CD4-positive, alpha-beta T cell treated with Interleukin-17A for 4 hours (primary cell): Measurements from ENCODE around the gene DTNBP1.

ENCODE experiments used
- DNase-seq: peaks from one replicate; pipeline ENCODE4 v3.0.0-alpha.2; 2020; ENCODE audit warnings: mixed read lengths

Gene DTNBP1

DNA sequence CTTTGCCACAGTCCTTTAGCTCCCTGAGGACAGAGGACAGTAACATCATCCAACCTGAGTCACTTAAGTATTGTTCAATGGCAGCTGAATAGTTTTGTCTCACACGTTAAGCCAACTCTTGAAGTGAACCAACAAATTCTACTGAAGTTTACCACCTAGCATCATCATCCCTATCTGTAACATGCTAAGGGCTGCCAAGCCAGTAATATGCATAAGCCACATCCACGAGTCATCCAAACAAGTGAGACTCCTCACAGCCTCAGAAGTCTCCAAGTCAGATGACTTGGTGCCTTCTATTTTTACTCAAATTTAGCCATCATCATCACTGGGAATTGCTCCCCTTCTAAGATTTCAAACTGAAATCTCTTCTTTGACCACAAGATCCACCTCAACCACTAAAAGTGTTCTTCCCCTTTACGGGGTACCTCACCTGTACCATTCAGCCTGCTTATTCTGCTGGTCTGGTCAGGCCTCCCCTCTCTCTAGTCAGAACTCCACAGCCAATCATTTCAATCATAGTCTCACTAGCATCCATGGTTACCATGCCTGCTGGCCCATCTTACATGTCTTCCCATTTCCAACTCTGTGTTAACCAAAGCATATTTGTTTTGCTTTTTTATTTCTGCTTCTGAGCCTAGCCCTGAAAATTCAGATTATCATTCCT lies 73.7 kb downstream of the DTNBP1 start:
- DNase-seq, result no peak

DNA sequence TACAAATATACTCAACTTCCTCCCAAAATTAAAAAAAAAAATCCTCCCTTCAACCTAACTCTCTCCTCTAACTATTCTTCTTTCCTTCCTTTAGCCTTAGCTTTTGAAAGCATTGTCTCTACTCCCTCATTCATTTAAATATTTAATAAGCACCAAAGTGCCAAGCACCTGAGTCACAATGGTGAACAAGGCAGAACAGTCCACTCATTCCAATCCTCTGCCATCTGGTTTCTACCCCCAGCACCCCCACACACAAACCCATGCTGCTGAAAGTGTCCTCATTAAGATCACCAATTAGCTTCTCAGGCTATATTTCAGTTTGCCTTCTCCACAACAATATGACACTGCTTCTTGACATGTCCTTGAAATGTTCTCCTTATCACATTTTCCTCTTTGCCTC lies 76.3 kb downstream of the DTNBP1 start:
- no peak for DNase-seq

DNA sequence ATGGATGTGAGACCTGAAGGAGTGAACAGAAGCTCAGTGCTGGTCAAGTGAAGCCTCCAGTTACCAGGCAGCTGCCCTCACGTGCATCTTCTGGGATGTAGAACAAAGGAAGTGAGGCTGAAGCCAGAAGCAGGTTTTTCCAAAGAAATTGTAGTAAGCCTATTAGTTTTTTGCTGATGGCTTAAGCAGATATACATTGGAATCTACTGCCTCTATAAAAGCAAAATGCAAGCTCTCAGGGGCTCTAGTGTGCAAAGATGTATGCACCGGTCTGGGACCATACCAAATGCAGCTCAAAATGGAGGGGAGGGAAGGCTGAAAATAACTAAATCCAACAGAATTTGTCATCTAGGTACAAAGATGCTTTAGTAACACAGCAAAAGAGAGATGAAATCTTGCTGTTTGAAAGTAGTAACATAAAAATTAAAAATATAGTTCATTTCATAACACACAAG lies 77.0 kb downstream of the DTNBP1 start:
- no peak for DNase-seq

DNA sequence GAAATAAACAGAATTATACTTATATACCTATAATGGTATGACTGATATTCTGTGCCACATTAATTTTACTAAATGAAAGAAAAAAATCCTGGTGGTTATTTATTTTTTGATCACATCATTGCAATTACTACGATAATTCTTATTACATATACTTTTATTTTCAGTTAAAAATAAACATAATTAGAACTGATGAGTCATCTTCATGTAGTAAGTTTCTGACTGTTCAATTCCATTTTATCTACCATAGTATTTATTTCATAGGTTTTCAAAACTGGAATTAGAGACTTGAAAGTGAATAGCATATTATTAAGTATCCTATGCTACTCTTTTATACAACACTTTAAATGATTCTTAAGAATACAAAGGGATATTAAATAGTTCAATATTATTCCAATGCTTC lies 80.3 kb downstream of the DTNBP1 start:
- no peak for DNase-seq

DNA sequence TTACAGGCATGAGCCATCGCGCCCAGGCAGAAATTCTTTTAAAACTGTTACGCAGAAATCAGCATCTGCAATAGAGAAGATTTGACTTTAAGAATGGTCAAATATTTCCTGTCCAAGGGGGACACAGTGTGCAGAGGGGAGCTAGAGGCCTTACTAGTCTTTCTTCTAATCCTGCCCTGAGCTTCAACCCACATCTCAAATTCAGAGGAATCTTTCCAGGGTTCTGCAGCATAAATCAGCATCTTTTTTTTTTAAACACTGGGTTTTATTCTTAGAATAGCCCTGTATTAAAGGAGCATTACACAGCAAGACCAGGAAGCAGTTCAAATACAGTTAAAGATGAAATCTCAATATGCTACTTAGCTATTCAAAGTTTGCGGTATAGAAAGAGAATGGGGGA lies 81.1 kb downstream of the DTNBP1 start:
- no peak for DNase-seq

DNA sequence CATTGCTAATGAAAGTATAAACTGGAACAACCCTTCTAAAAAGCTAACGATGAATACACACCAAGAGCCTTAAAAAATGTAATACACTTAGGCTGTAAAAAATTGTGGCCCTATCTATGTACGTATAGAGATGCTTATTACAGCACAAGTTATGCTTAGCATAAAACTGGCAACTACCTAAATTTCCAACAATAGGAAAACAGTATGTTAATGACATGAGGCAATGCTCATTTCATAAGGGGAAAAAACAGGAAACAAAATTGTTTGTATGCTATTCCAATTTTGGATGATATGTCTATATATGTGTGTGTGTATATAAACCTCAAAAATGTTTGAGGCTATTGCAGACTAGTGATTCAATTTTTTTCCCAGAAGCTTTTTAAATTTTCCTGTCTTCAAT lies 82.5 kb downstream of the DTNBP1 start:
- no peak for DNase-seq

DNA sequence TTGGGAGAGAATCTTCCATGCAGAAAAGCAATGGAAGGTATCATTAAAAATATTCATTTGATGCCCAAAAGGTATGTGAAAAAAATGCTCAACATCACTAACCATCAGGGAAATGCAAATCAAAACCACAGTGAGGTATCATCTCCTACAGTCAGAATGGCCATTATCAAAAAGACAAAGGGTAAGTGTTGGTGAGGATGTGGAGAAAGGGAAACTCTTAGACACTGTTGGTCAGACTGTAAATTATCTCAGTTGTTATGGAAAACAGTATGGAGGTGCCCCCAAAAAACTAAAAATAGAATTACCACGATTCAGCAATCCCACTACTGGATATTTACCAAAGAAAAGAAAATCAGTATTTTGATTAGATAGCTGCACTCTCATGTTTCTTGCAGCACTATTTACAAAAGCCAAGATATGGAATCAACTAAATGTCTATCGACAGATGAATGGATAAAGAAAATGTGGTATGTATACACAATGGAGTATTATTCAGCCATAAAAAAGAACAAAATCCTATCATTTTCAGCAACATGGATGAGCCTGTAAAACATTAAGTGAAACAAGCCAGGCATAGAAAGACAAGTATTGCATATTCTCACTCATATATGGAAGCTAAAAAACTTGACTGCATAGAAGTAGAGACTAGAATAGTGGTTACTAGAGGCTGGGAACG lies 84.0 kb downstream of the DTNBP1 start:
- DNase-seq, result no peak

DNA sequence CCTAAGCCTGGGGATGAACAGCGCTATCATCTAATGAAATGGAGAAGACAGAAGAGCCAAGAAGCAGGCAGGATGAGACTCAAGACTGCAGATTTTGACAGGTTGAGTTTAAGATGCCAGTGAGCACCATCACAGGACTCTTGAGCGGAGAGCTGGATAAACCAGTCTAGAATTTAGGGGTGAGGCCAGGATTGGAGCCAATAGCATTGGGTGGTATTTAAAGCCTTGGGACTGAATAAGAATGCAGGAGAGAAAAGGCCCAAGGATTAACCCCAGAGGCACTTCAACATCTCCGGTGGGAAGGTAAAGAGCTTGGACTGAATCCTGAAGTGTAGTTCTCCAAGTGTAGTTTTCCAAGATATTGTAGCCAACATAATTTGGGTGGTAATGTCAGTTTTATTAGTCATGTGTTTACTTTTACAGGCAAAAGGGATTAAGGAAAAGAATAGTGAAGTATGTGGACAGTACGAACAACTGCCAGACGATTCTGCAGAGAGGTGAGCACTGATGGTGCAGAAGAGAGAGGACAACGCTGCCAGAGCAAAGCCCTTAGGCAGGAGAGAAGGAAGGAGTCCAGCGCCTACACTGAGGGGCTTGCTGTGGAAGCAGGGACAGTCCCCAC lies 85.2 kb downstream of the DTNBP1 start:
- DNase-seq, result no peak

DNA sequence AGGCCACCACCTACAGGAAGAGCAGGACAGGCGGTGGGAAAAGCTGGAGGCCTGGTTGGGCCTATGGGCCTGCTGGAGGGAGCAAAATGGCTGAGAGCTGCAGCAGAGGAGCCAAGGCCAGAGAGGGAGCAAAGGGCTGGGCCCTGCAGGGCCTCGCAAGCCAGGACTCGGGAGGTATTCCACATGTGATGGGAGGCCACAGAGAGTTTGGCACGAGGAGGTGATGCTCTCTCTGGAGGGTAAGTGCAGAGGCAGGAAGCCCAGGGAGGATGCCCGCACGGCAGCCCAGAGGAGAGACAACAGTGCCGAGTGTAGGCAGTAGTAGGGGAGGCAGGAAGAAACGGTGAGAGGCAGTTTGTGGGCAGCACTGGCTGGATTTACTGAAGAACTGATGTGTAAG lies 85.7 kb downstream of the DTNBP1 start:
- no peak for DNase-seq

DNA sequence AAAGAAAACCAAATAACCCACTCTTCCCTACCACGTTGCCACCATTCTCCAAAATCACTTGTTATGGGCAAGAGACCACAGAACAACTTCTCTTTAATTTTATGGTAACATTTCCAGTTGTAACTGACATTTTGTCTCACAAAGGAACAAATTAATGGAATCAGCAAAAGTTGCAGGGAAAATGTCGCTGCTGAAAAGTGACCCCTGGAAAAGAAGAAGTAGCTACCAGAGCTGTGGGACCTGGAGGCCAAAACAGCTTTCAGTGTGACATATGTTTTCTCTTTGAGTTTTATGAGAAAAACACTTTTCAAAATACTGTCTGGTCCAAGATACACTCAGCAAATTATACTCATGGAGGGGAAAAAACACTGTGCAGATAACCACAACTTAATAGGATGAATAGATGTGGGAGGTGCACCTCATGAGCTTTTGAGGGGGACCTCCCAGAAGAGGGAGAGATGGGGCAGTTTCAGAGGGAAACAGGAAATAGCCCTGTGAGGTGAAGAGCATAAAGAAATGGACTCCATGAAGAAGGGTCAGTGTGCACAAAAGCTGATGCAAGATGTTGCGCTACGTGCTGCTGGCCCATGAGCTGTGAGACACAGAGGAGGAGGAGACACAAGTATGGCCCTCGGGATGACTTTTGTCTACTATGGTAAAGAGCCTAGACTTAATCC lies 87.3 kb downstream of the DTNBP1 start:
- no peak for DNase-seq

DNA sequence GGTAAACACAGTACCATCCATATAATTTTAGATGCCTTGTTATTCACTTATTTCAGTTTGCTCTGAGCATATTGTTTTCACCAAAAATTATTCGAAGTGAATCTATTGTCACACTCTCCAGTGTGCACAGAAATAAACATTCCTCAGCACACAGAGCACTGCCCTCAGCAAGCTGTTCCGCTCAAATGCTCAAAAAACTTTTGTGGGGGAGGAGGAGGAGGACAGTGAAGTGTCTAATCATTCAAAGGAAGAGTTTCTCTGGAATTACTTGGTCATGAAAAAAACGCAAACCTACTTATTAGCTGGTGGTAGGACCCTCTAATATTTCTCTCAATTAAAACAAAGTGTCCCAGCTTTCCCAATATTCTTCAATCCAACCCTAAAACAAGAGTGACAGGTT lies 88.3 kb downstream of the DTNBP1 start:
- no peak for DNase-seq

DNA sequence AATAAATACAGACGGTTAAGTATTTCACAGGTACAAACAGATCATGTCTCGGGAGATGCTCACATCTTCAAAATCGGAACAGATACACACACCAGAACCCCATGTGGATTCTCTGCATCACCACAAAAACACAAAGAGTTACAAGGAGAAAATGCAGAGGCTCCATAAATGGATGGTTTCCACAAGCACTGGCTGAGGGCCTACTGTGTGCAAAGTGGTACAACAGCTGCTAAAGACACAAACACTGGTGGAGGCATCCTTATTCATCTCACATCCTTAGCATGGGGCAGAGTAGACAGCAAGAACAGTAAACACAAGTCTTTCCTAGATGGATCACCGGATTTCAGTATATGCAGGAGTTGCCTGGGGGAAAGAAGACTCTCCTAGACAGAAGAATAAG lies 88.8 kb downstream of the DTNBP1 start:
- DNase-seq, result no peak

DNA sequence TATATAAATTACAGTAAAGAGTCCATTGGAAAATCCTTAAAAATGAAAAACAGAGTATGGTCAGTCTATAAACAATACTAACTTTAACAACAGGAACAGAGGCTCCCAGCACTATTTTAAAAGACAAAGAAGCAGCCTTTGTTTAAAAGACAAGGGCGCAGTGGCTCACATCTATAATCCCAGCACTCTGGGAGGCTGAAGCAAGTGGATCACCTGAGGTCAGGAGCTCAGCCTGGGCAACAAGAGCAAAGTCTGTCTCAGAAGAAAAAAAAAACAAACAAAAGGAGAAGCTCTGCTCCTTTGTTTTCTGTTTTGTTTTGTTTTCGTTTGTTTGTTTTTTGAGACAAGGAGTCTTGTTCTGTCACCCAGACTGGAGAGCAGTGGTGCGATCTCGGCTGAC lies 89.4 kb downstream of the DTNBP1 start:
- no peak for DNase-seq

DNA sequence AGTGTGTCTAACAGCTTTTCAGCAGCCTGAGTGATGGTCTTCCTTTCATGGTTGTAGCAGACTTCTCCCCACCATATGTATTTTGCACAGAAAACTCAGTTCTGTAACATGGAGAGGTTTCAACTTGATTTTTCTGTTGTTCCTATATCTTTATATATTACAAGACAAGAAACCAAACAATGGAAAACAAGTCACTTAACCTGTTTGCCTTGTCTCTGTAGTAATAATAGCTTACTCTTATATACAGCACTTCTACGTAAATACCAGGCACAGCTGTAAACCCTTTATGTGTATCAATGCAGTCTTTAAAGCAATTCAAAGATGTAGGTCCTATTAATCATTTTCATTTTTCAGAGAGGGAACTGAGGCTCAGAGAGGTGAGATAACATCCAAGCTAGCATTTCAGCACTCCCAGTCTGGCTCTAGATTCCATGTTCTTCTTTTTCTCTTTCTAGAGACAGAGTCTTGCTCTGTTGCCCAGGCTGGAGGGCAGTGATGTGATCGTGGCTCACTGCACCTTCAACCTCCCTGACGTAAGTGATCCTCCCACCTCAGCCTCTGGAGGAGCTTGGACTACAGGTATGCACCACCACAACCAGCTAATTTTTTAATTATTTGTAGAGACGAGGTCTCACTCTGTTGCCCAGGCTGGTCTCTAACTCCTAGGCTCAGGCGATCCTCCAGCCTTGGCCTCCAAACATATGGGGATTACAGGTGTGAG lies 90.4 kb downstream of the DTNBP1 start:
- DNase-seq, result no peak

DNA sequence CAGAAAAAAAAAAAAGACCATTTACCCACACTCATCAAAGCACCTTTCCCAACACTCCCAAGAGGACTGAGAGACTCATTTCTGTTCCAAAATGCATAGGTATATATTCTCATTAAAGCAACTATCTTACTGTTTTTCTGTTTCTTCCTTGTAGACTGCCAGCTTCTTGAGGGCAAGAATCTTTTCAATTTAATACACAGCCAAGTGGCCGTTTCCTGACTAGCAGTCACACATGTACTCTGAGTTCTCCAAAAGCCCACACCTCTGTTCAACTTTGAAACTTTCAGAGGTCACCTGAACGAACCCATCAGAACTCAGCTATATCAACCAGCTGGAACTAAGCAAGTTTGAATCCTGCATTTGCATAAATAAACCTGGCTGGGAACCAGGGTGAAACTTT lies 92.7 kb downstream of the DTNBP1 start:
- DNase-seq, result no peak

DNA sequence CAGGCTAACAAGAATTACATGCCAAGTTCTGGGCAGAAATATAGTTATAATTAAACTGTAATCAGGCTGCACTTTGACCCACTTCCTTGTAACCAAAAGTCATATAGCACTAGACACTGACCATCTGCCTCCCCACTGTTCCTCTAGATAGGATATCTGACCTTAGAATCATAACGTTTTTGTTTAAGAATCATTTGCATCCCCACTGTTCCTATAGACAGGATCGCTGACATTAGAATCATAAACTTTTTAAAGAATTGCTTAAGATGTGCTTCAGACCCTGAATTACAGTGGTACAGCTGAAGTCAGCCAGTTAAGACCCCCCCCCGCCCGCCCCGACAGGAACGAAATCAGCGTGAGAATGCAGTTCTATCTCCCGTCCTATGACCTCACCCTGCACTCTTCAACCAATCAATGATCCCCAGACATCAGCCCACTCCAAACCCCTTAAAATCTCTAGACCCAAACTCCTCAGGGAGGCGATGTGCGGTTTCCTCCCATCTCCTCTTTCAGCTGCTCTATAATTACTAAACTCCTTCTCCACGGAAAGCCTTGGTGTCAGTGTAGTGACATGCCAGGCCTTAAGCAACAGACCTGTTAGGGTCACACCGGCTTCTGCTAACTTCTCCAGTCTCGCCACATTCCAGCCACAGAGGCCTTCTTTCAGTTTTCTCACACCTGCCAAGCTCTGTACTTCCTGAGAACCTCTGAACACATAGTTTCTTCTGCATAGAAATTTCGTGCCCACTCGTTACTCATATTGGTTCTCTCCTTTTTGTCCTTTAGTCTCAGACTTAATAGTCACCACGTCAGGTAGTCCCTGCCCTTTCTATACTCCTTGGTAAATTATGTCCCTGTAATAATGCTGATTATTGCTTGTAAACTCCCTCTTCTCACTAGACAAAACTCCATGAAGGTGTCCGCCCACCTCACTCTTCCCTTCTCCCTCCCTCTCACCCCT lies 93.5 kb downstream of the DTNBP1 start:
- DNase-seq, result no peak

DNA sequence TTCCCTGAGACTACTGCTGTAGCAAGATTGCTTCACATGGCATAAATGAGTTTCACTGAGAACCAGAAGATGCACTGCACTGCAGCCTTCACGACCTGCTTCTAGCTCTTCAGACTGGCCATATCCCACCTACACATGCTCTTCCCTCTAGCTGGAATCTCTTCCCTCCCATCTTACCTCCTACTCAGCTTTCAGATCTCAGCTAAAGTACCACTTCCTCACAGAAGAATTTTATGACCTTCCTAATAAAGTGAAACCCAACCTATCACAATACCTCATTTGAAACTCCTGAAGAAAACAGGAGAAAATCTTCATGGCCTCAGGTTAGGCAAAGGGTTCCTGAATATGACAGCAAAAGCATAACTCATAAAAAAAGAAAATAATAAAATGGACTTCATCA lies 99.9 kb downstream of the DTNBP1 start:
- DNase-seq, result no peak

DNA sequence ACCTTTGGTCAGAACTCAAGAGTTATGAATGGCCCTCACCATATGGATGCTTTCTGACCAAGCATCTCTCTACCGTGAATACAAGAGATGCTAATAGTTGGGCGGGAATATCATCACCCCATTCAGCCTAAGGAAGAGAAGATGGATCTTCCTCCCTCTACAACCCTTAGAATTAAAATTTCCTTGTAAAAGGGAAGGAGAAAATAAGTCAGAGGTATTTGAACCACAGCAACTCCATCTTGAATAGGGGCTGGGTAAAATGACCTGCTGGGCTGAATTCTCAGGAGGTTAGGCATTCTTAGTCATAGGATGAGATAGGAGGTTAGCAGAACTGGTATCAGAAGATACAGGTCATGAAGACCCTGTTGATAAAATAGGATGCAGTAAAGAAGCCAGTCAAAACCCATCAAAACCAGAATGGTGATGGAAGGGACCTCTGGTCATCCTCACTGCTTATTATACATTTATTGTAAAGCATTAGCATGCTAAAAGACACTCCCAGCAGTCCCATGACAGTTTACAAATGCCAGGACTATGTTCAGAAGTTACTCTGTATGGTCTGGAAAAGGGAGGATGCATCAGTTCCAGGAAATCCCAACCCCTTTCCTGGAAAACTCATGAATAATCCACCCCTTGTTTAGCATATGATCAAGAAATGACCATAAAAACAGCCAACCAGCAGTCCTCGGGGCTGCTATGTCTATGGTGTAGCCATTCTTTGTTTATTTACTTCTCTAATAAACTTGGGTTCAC lies 101.2 kb downstream of the DTNBP1 start:
- no peak for DNase-seq

DNA sequence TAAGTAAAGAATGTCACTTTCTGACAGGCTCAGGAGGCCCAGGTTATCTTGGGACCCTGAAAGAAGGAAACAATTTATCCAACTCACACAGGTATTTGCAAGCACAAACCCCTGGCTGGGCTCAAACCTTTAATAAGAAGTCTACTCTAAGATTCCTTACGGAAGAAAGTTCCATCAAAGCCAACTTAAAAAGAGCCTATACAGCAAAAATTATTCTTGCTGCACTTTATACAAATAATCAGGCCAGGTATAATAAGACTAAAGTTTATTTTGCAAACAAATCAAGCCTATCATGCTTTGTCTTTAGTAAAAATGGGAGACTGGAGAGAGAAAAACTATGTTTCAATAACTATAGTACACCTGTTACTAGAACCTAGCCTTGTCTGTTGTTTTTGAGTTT lies 102.1 kb downstream of the DTNBP1 start:
- no peak for DNase-seq

DNA sequence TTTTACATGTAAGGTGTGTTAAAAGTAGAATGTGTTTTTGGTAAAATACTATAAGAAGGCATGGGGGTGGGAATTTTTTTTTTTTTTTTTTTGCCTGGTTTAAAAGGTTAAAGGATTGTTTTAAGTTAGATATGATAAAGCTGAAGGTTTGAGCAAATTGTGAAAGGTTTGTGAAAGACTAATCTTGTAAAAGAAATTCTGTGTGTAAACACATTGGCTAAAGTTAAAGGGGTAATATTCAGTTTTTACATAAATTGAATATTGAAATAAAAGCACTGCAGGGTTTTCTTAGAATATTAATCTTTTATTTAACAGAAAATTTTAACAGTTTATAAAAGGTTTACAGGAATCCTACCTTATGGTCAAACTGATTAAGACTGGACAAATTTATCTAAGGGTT lies 105.7 kb downstream of the DTNBP1 start:
- no peak for DNase-seq

DNA sequence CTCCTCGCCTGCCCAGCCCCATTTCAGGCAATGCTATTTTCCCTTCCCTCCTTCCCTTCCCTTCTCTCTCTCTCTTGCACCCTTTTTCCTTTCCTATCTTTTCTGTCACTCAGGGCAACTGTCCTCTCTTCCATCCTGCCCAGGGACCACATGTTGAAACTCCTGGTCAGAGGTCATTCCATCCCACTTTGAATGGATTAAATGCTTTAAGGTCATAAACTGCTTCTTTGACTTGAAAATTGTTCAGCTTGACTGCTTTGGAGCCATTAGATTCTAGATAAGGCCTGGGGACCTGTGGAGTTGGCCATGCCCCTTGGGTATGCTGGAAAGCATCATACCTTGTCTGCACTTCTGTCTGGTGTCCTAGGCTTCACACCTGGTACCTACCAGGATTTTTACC lies 106.1 kb downstream of the DTNBP1 start:
- no peak for DNase-seq
